Measurements from ENCODE around the gene MFSD2A.
"Not testable (repeated sequence)": the region's sequence is repeated elsewhere in the genome, so short reads cannot be mapped to it uniquely, and the experiment has no call there.

MFSD2A gene

GRCh38 chr1:39913136-39913535 is 41.8 kb upstream of the MFSD2A start:
- not testable (repeated sequence) for H3K36me3 ChIP-seq (ENCODE audit: control insufficient read depth, insufficient read depth, low read length); H3K56ac ChIP-seq (ENCODE audit: low read length); H3K4me1 ChIP-seq (ENCODE audit: control insufficient read depth, low read depth, low read length); H3K4me2 ChIP-seq (ENCODE audit: low read length); H4K8ac ChIP-seq (ENCODE audit: low read depth, low read length); H2BK15ac ChIP-seq (replicated peaks; ENCODE audit: low read depth); H3K79me1 ChIP-seq (ENCODE audit: low read length); H3K27ac ChIP-seq (ENCODE audit: low read depth, low read length); H3K9ac ChIP-seq (ENCODE audit: low read length); H4K5ac ChIP-seq (ENCODE audit: low read length); H3K23ac ChIP-seq (ENCODE audit: low read length); H3K27me3 ChIP-seq (ENCODE audit: insufficient read depth, low read length, poor library complexity); H3K18ac ChIP-seq (ENCODE audit: low read length); H3K4me3 ChIP-seq (ENCODE audit: low read length); H2BK5ac ChIP-seq (ENCODE audit: low read length); H2BK120ac ChIP-seq (ENCODE audit: low read depth, low read length); H3K4ac ChIP-seq (ENCODE audit: low read depth, low read length); H2AK5ac ChIP-seq (ENCODE audit: low read length); H3K79me2 ChIP-seq (ENCODE audit: control insufficient read depth, insufficient read depth, low read length); DNase-seq
- no CpG with 5 or more reads among the region's 30 CpGs for WGBS (ENCODE audit: extremely low coverage, insufficient coverage, low lambda C conversion rate)

GRCh38 chr1:39915499-39916129 is 39.3 kb upstream of the MFSD2A start:
- Histone ChIP-seq H4K8ac (ENCODE audit: low read depth, low read length) (no peak overlapping the region), H3K4me2 (ENCODE audit: low read length) (no peak overlapping the region)
- WGBS (ENCODE audit: extremely low coverage, insufficient coverage, low lambda C conversion rate): no CpG with 5 or more reads among the region's 6 CpGs

GRCh38 chr1:39917825-39918224 is 37.1 kb upstream of the MFSD2A start:
- DNase-seq: peak; percentile 40
- no peak overlapping the region for H3K56ac ChIP-seq (ENCODE audit: low read length)

More at GRCh38 chr1:39915499-39916129, 39.3 kb upstream of the MFSD2A start:
- Histone ChIP-seq H3K27me3 (ENCODE audit: insufficient read depth, low read length, poor library complexity) (no peaks in the 10 kb centered on the region), H2BK5ac (ENCODE audit: low read length) (no peak overlapping the region), H3K79me1 (ENCODE audit: low read length) (no peaks in the 10 kb centered on the region), H3K9ac (ENCODE audit: low read length) (no peak overlapping the region), H3K56ac (ENCODE audit: low read length) (no peak overlapping the region), H2BK120ac (ENCODE audit: low read depth, low read length) (no peak overlapping the region), H3K23ac (ENCODE audit: low read length) (no peak overlapping the region), H2BK15ac (replicated peaks; ENCODE audit: low read depth) (no peak overlapping the region), H3K27ac (ENCODE audit: low read depth, low read length) (no peak overlapping the region), H3K4ac (ENCODE audit: low read depth, low read length) (no peak overlapping the region), H3K4me3 (ENCODE audit: low read length) (no peak overlapping the region), H4K5ac (ENCODE audit: low read length) (no peak overlapping the region), H3K79me2 (ENCODE audit: control insufficient read depth, insufficient read depth, low read length) (no peaks in the 10 kb centered on the region), H3K18ac (ENCODE audit: low read length) (no peak overlapping the region), H3K4me1 (ENCODE audit: control insufficient read depth, low read depth, low read length) (no peaks in the 10 kb centered on the region), H3K36me3 (ENCODE audit: control insufficient read depth, insufficient read depth, low read length) (no peaks in the 10 kb centered on the region), H2AK5ac (ENCODE audit: low read length) (no peak overlapping the region)
- DNase-seq: no peak

GRCh38 chr1:39919545-39919944 is 35.4 kb upstream of the MFSD2A start:
- Histone ChIP-seq H3K4ac (ENCODE audit: low read depth, low read length) (no peak overlapping the region), H4K8ac (ENCODE audit: low read depth, low read length) (no peak overlapping the region), H4K5ac (ENCODE audit: low read length) (no peak overlapping the region), H3K18ac (ENCODE audit: low read length) (no peak overlapping the region), H3K4me2 (ENCODE audit: low read length) (no peak overlapping the region), H3K56ac (ENCODE audit: low read length) (no peak overlapping the region), H3K79me1 (ENCODE audit: low read length) (no peaks in the 10 kb centered on the region), H3K36me3 (ENCODE audit: control insufficient read depth, insufficient read depth, low read length) (no peaks in the 10 kb centered on the region), H2BK5ac (ENCODE audit: low read length) (no peak overlapping the region), H2BK15ac (replicated peaks; ENCODE audit: low read depth) (no peak overlapping the region), H3K23ac (ENCODE audit: low read length) (no peak overlapping the region), H3K27ac (ENCODE audit: low read depth, low read length) (no peak overlapping the region), H2BK120ac (ENCODE audit: low read depth, low read length) (no peak overlapping the region), H3K4me3 (ENCODE audit: low read length) (no peak overlapping the region), H3K79me2 (ENCODE audit: control insufficient read depth, insufficient read depth, low read length) (no peaks in the 10 kb centered on the region), H3K27me3 (ENCODE audit: insufficient read depth, low read length, poor library complexity) (no peaks in the 10 kb centered on the region), H3K9ac (ENCODE audit: low read length) (no peak overlapping the region), H3K4me1 (ENCODE audit: control insufficient read depth, low read depth, low read length) (peaks cover 4% of the 10 kb centered on the region), H2AK5ac (ENCODE audit: low read length) (no peak overlapping the region)
- DNase-seq: peak; percentile 86
- no CpG with 5 or more reads among the region's 3 CpGs for WGBS (ENCODE audit: extremely low coverage, insufficient coverage, low lambda C conversion rate)

More at GRCh38 chr1:39917825-39918224, 37.1 kb upstream of the MFSD2A start:
- Histone ChIP-seq H3K79me2 (ENCODE audit: control insufficient read depth, insufficient read depth, low read length) (no peaks in the 10 kb centered on the region), H3K9ac (ENCODE audit: low read length) (no peak overlapping the region), H4K8ac (ENCODE audit: low read depth, low read length) (no peak overlapping the region), H3K18ac (ENCODE audit: low read length) (no peak overlapping the region), H3K23ac (ENCODE audit: low read length) (no peak overlapping the region), H3K36me3 (ENCODE audit: control insufficient read depth, insufficient read depth, low read length) (no peaks in the 10 kb centered on the region), H3K4me2 (ENCODE audit: low read length) (no peak overlapping the region), H3K4ac (ENCODE audit: low read depth, low read length) (no peak overlapping the region), H2AK5ac (ENCODE audit: low read length) (no peak overlapping the region), H4K5ac (ENCODE audit: low read length) (no peak overlapping the region), H3K79me1 (ENCODE audit: low read length) (no peaks in the 10 kb centered on the region), H3K4me1 (ENCODE audit: control insufficient read depth, low read depth, low read length) (peaks cover 4% of the 10 kb centered on the region), H2BK5ac (ENCODE audit: low read length) (no peak overlapping the region), H3K4me3 (ENCODE audit: low read length) (no peak overlapping the region), H2BK15ac (replicated peaks; ENCODE audit: low read depth) (no peak overlapping the region), H3K27me3 (ENCODE audit: insufficient read depth, low read length, poor library complexity) (no peaks in the 10 kb centered on the region), H2BK120ac (ENCODE audit: low read depth, low read length) (no peak overlapping the region), H3K27ac (ENCODE audit: low read depth, low read length) (no peak overlapping the region)
- no CpG with 5 or more reads among the region's 2 CpGs for WGBS (ENCODE audit: extremely low coverage, insufficient coverage, low lambda C conversion rate)

- no peak overlapping the region for H2AK5ac ChIP-seq (ENCODE audit: low read length)
- H3K56ac ChIP-seq (ENCODE audit: low read length): peak overlapping the region; percentile 72
- peak overlapping the region; percentile 47 for H3K4me2 ChIP-seq (ENCODE audit: low read length)
- no peak overlapping the region for H2BK120ac ChIP-seq (ENCODE audit: low read depth, low read length)
- H3K4me1 ChIP-seq (ENCODE audit: control insufficient read depth, low read depth, low read length): peaks cover 4% of the 10 kb centered on the region
- H3K36me3 ChIP-seq (ENCODE audit: control insufficient read depth, insufficient read depth, low read length): no peaks in the 10 kb centered on the region
- H4K8ac ChIP-seq (ENCODE audit: low read depth, low read length): no peak overlapping the region
- H2BK5ac ChIP-seq (ENCODE audit: low read length): peak overlapping the region; percentile 39
- no peak overlapping the region for H3K18ac ChIP-seq (ENCODE audit: low read length)
- no peaks in the 10 kb centered on the region for H3K79me1 ChIP-seq (ENCODE audit: low read length)
- no peak overlapping the region for H4K5ac ChIP-seq (ENCODE audit: low read length)
- H3K27me3 ChIP-seq (ENCODE audit: insufficient read depth, low read length, poor library complexity): no peaks in the 10 kb centered on the region
- DNase-seq: peak; percentile 85
- no peak overlapping the region for H2BK15ac ChIP-seq (replicated peaks; ENCODE audit: low read depth)
- H3K79me2 ChIP-seq (ENCODE audit: control insufficient read depth, insufficient read depth, low read length): no peaks in the 10 kb centered on the region
- H3K9ac ChIP-seq (ENCODE audit: low read length): no peak overlapping the region
- H3K27ac ChIP-seq (ENCODE audit: low read depth, low read length): no peak overlapping the region
- H3K4me3 ChIP-seq (ENCODE audit: low read length): no peak overlapping the region
- WGBS (ENCODE audit: extremely low coverage, insufficient coverage, low lambda C conversion rate): no CpG with 5 or more reads among the region's 25 CpGs
- no peak overlapping the region for H3K23ac ChIP-seq (ENCODE audit: low read length)
- H3K4ac ChIP-seq (ENCODE audit: low read depth, low read length): no peak overlapping the region
Observed at GRCh38 chr1:39922251-39922688, 32.7 kb upstream of the MFSD2A start.
